Stimulated activated CD8-positive, alpha-beta memory T cell treated with anti-CD3 and anti-CD28 coated beads, Interleukin-15, amount 100 ng/mL, for 24 hours (primary cell): Measurements from ENCODE around the gene AKAP6.
"Not testable (repeated sequence)": the region's sequence is repeated elsewhere in the genome, so short reads cannot be mapped to it uniquely, and the experiment has no call there.

Source experiments
- DNase-seq: peaks from one replicate; pipeline ENCODE4 v3.0.0-alpha.2; 2020; ENCODE audit warnings: low read depth

The AKAP6 gene

GRCh38 chr14:32545095-32545494, 216.0 kb downstream of the AKAP6 start:
- DNase-seq: no peak

- DNase-seq: no peak
These were observed 216.6 kb downstream of the AKAP6 start for GRCh38 chr14:32545506-32546210.

GRCh38 chr14:32546246-32546645, 217.1 kb downstream of the AKAP6 start:
- DNase-seq: no peak

GRCh38 chr14:32552766-32553165, 223.7 kb downstream of the AKAP6 start:
- DNase-seq: no peak

- no peak for DNase-seq
These were observed 229.9 kb downstream of the AKAP6 start for GRCh38 chr14:32559048-32559447.

GRCh38 chr14:32559590-32559989, 230.5 kb downstream of the AKAP6 start:
- DNase-seq: no peak

- DNase-seq: no peak
These were observed 231.2 kb downstream of the AKAP6 start for GRCh38 chr14:32560209-32560857.

- no peak for DNase-seq
These were observed 232.4 kb downstream of the AKAP6 start for GRCh38 chr14:32561520-32561919.

GRCh38 chr14:32564596-32564995, 235.5 kb downstream of the AKAP6 start:
- no peak for DNase-seq

- no peak for DNase-seq
These were observed 236.2 kb downstream of the AKAP6 start for GRCh38 chr14:32565256-32565655.

- DNase-seq: no peak
These were observed 238.7 kb downstream of the AKAP6 start for GRCh38 chr14:32567543-32568384.

GRCh38 chr14:32571551-32571950, 242.5 kb downstream of the AKAP6 start:
- no peak for DNase-seq

GRCh38 chr14:32571995-32572866, 243.1 kb downstream of the AKAP6 start:
- no peak for DNase-seq

- DNase-seq: no peak
These were observed 243.7 kb downstream of the AKAP6 start for GRCh38 chr14:32572867-32573150.

GRCh38 chr14:32574269-32574668, 245.2 kb downstream of the AKAP6 start:
- DNase-seq: no peak

GRCh38 chr14:32576088-32576795, 247.1 kb downstream of the AKAP6 start:
- DNase-seq: no peak

- no peak for DNase-seq
These were observed 247.9 kb downstream of the AKAP6 start for GRCh38 chr14:32576977-32577376.

GRCh38 chr14:32578181-32578580, 249.1 kb downstream of the AKAP6 start:
- DNase-seq: no peak

GRCh38 chr14:32583427-32583826, 254.3 kb downstream of the AKAP6 start:
- DNase-seq: not testable (repeated sequence)

GRCh38 chr14:32584079-32584478, 255.0 kb downstream of the AKAP6 start:
- DNase-seq: no peak

GRCh38 chr14:32587461-32587860, 258.4 kb downstream of the AKAP6 start:
- no peak for DNase-seq
